HT1080 (cell line): ENCODE results near the gene INKA1. TPM values are rescaled to one million over a fixed set of nuclear protein-coding genes. Genes with fewer than 3 reads are reported as not detected.
"Not testable (repeated sequence)": the region's sequence is repeated elsewhere in the genome, so short reads cannot be mapped to it uniquely, and the experiment has no call there.

Source experiments
- DNase-seq: peaks from one replicate; pipeline ENCODE4 v3.0.0-alpha.2; 2015; ENCODE audit warnings: low read depth
- small RNA-seq: library from RNA; depleted of rRNA; stranded (forward); fragments of <200 nt; gene quantifications from one replicate; pipeline ENCODE3, GENCODE V24; 2014
- total RNA-seq: library from RNA; depleted of rRNA; stranded (reverse); fragments of >200 nt; shearing (Covaris generic); gene quantifications from 2 replicates; pipeline ENCODE4 v1.2.3, GENCODE V29; 2014; rRNA removed

The INKA1 gene
- total RNA-seq, 1 experiment from 2014 or later, result 5.1 TPM

- no peak for DNase-seq
These were observed 4.5 kb downstream of the INKA1 start for GRCh38 chr3:49807431-49808114.

GRCh38 chr3:49812916-49813496 lies 9.9 kb downstream of the INKA1 start:
- DNase-seq, result no peak

GRCh38 chr3:49813497-49814174 lies 10.6 kb downstream of the INKA1 start, which contains the start of gene UBA7:
TSS of gene UBA7 (minus strand) at chr3:49813953. CDS start at chr3:49813787, 166 bp downstream.
- DNase-seq, result peak; percentile 76

- DNase-seq, result not testable (repeated sequence)
These were observed 20.1 kb downstream of the INKA1 start for GRCh38 chr3:49823131-49823530.

GRCh38 chr3:49826016-49826415 lies 23.0 kb downstream of the INKA1 start:
- no peak for DNase-seq

- DNase-seq, result no peak
These were observed 28.3 kb downstream of the INKA1 start for GRCh38 chr3:49831341-49831740.

GRCh38 chr3:49839193-49839809 lies 36.2 kb downstream of the INKA1 start:
- DNase-seq, result peak; percentile 39

- no peak for DNase-seq
These were observed 37.3 kb downstream of the INKA1 start for GRCh38 chr3:49840388-49840787.

- peak; percentile 29 for DNase-seq
These were observed 38.1 kb downstream of the INKA1 start for GRCh38 chr3:49841126-49841696.

GRCh38 chr3:49841806-49842205 lies 38.7 kb downstream of the INKA1 start:
- DNase-seq, result no peak

GRCh38 chr3:49842843-49843517 lies 39.9 kb downstream of the INKA1 start:
- no peak for DNase-seq

GRCh38 chr3:49844464-49845183 lies 41.6 kb downstream of the INKA1 start:
- DNase-seq, result no peak

GRCh38 chr3:49845694-49846093 lies 42.6 kb downstream of the INKA1 start:
- no peak for DNase-seq

Small RNA genes lying within 50 kb of the gene (small RNA-seq; reads per million reads assigned to genes)
- gene COX6CP14, result not detected

Other genes starting within 250 kb of the INKA1 start
- gene BSN, start 248.8 kb upstream of the INKA1 start, total RNA-seq, result 0.07 and 0.18 TPM in 2 replicates
- gene APEH, start 128.9 kb upstream of the INKA1 start, total RNA-seq, result 154 and 163 TPM in 2 replicates
- 1.1 and 1.6 TPM in 2 replicates for gene MST1, start 113.8 kb upstream of the INKA1 start, total RNA-seq
- gene RNF123, start 113.7 kb upstream of the INKA1 start, total RNA-seq, result 19.3 and 24.4 TPM in 2 replicates
- gene AMIGO3, start 83.6 kb upstream of the INKA1 start, total RNA-seq, result 2.0 and 3.2 TPM in 2 replicates
- 25.9 and 31.0 TPM in 2 replicates for gene GMPPB, start 79.3 kb upstream of the INKA1 start, total RNA-seq
- gene IP6K1, start 16.7 kb upstream of the INKA1 start, total RNA-seq, result 24.7 and 35.4 TPM in 2 replicates
- gene CDHR4, start 3.4 kb upstream of the INKA1 start, total RNA-seq, result not detected in 2 replicates
- gene UBA7, start 10.7 kb downstream of the INKA1 start, total RNA-seq, result 8.1 and 13.0 TPM in 2 replicates
- gene TRAIP, start 53.3 kb downstream of the INKA1 start, total RNA-seq, result 13.4 and 15.1 TPM in 2 replicates
- 0.23 TPM in 1 of 2 replicates, not detected in the other for gene CAMKV, start 66.6 kb downstream of the INKA1 start, total RNA-seq
- gene MST1R, start 100.6 kb downstream of the INKA1 start, total RNA-seq, result 1.2 TPM in 2 replicates
- 24.0 and 31.1 TPM in 2 replicates for gene MON1A, start 126.5 kb downstream of the INKA1 start, total RNA-seq
- 34.1 and 43.8 TPM in 2 replicates for gene RBM6, start 136.9 kb downstream of the INKA1 start, total RNA-seq